HepG2 (cell line): ENCODE measurements around the gene HSF4. TPM values are rescaled to one million over a fixed set of nuclear protein-coding genes. Genes with fewer than 3 reads are reported as not detected.

Experiments used
- ARID2 ChIP-seq: sonication (generic); formaldehyde crosslinking; IDR thresholded peaks from 2 replicates; pipeline ENCODE4 v1.8.1; 2022; ENCODE audit warnings: mild to moderate bottlenecking, missing genetic modification reagents, borderline replicate concordance
- DMAP1 ChIP-seq: IDR thresholded peaks from 2 replicates; pipeline ENCODE4 v1.6.1; 2016
- FOXA1 ChIP-seq, 2 experiments: fragments of 450-650 bp in 1 of 2; sonication (generic) in 1 of 2; formaldehyde crosslinking in 1 of 2; IDR thresholded peaks; 2 replicates each; pipeline versions ENCODE4 v1.4.0 to v1.6.1; 2016 to 2020; ENCODE audit warnings: missing genetic modification reagents in 1 of 2
- LCORL ChIP-seq, 2 experiments: fragments of 450-650 bp in 1 of 2; sonication (generic) in 1 of 2; formaldehyde crosslinking in 1 of 2; IDR thresholded peaks; 2 replicates each; pipeline versions ENCODE4 v1.5.0 to v1.6.1; 2017 to 2020; ENCODE audit warnings: antibody characterized with exemption in 1 of 2, missing genetic modification reagents in 1 of 2
- NR2F1 ChIP-seq, 2 experiments: fragments of 450-650 bp in 1 of 2; formaldehyde crosslinking in 1 of 2; IDR thresholded peaks; 2 replicates each; pipeline versions ENCODE4 v1.5.0 to v1.6.1; 2016 to 2020; ENCODE audit warnings: mild to moderate bottlenecking in 1 of 2, missing compliant biosample characterization in 1 of 2, missing genetic modification reagents in 1 of 2, moderate library complexity in 1 of 2
- SUZ12 ChIP-seq: fragments of 150-350 bp; IDR thresholded peaks from 2 replicates; pipeline ENCODE4 v1.6.1; 2014; ENCODE audit warnings: low read depth, low read length
- TEAD2 ChIP-seq: sonication (generic); formaldehyde crosslinking; IDR thresholded peaks from 2 replicates; pipeline ENCODE4 v1.9.0; 2021; ENCODE audit warnings: missing genetic modification reagents
- ZMYM2 ChIP-seq: sonication (generic); formaldehyde crosslinking; IDR thresholded peaks from 2 replicates; pipeline ENCODE4 v1.8.0; 2022; ENCODE audit warnings: mild to moderate bottlenecking, missing genetic modification reagents
- ZNF207 ChIP-seq: fragments of 450-650 bp; IDR thresholded peaks from 2 replicates; pipeline ENCODE4 v1.6.1; 2016; ENCODE audit warnings: antibody characterized with exemption, borderline replicate concordance
- ZNF235 ChIP-seq: sonication (generic); formaldehyde crosslinking; IDR thresholded peaks from 2 replicates; pipeline ENCODE4 v1.8.1; 2023; ENCODE audit warnings: mild to moderate bottlenecking, missing genetic modification reagents, borderline replicate concordance
- polyA plus RNA-seq, 8 experiments: library from polyadenylated mRNA; depleted of rRNA in 3 of 8; stranded (reverse) in 7 of 8; unstranded in 1 of 8; fragments of >200 nt; fragmentation: Illumina TruSeq in 4 of 8; extraction: Trizol in 4 of 8; gene quantifications; 2 replicates each; pipeline versions ENCODE4 v1.2.1 to v1.2.3, GENCODE V29; 2011 to 2016; ENCODE audit warnings: low read depth in 4 of 8, missing spikeins in 1 of 8, mixed read lengths in 1 of 8; ENCODE audit not compliant: insufficient read depth in 1 of 8
- total RNA-seq, 5 experiments: library from RNA; depleted of rRNA; stranded (reverse); fragments of >200 nt; fragmentation: Illumina TruSeq; extraction: Trizol; gene quantifications; 2 replicates each; pipeline ENCODE4 v1.2.3, GENCODE V29; 2016; ENCODE audit warnings: low read depth in 1 of 5
- TF ChIP-seq, protein P1 (sequence below): sonication (generic); formaldehyde crosslinking; IDR thresholded peaks from one replicate; pipeline ENCODE4 v1.5.1; 2020; ENCODE audit warnings: mild to moderate bottlenecking, missing genetic modification reagents; ENCODE audit errors: not compliant biosample characterization
- TF ChIP-seq, protein P2 (sequence below): sonication (generic); formaldehyde crosslinking; IDR thresholded peaks from 2 replicates; pipeline ENCODE4 v1.4.0; 2020; ENCODE audit warnings: missing genetic modification reagents, low read depth, mild to moderate bottlenecking, borderline replicate concordance
- TF ChIP-seq, protein P3 (sequence below): IDR thresholded peaks from 2 replicates; pipeline ENCODE4 v1.6.1; 2016; ENCODE audit warnings: missing compliant biosample characterization, missing genetic modification reagents, borderline replicate concordance
- TF ChIP-seq, protein P4 (sequence below): sonication (generic); formaldehyde crosslinking; IDR thresholded peaks from 2 replicates; pipeline ENCODE4 v1.4.0; 2020; ENCODE audit warnings: missing genetic modification reagents, mild to moderate bottlenecking, borderline replicate concordance

HSF4 gene
- total and polyA plus RNA-seq, 2 of the 13 experiments (the other 11 are each of a cell fraction or from before 2014, with no cell fraction given) = 3.5 to 16.9 TPM

DNA sequence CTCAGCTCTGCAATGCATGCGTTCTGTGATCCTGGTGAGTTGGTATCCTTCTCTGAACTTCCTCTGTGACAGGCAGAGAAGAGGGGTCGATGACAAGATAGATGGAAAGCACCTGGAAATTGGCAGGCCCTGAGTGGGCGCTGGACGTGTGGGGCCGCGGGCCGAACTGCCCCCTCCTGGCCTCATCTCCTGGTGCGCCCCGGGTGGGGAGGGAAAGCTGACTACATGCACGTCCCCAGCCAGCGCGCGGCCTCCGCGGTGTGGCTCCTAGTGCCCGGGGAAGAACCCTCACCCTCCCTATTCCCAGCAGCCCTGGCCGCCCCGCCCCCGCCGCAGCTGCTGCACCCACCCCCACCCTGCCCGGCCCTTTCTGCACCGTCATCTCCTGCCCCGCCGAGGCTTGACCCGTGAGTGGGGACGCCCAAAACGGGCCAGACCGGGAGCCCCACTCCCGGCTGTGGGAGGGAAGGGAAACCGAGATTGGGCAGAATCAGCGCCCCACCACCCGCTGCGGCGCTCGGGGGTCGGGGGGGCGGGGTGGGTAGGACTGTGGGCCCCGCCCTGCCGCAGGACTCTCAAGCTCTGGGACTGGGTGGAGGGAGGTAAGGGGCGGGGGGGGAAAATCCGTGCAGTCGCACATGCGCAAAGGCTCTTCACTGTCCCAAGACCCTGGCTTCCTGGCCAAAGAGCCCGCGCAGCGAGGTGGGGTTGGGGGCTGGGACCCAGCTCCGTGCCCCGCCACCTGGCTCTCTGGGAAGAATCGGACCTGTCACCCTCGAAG lies 5.8 kb downstream of the HSF4 start, which contains the start of gene NOL3 (continued):
- TF ChIP-seq, protein P1, sequence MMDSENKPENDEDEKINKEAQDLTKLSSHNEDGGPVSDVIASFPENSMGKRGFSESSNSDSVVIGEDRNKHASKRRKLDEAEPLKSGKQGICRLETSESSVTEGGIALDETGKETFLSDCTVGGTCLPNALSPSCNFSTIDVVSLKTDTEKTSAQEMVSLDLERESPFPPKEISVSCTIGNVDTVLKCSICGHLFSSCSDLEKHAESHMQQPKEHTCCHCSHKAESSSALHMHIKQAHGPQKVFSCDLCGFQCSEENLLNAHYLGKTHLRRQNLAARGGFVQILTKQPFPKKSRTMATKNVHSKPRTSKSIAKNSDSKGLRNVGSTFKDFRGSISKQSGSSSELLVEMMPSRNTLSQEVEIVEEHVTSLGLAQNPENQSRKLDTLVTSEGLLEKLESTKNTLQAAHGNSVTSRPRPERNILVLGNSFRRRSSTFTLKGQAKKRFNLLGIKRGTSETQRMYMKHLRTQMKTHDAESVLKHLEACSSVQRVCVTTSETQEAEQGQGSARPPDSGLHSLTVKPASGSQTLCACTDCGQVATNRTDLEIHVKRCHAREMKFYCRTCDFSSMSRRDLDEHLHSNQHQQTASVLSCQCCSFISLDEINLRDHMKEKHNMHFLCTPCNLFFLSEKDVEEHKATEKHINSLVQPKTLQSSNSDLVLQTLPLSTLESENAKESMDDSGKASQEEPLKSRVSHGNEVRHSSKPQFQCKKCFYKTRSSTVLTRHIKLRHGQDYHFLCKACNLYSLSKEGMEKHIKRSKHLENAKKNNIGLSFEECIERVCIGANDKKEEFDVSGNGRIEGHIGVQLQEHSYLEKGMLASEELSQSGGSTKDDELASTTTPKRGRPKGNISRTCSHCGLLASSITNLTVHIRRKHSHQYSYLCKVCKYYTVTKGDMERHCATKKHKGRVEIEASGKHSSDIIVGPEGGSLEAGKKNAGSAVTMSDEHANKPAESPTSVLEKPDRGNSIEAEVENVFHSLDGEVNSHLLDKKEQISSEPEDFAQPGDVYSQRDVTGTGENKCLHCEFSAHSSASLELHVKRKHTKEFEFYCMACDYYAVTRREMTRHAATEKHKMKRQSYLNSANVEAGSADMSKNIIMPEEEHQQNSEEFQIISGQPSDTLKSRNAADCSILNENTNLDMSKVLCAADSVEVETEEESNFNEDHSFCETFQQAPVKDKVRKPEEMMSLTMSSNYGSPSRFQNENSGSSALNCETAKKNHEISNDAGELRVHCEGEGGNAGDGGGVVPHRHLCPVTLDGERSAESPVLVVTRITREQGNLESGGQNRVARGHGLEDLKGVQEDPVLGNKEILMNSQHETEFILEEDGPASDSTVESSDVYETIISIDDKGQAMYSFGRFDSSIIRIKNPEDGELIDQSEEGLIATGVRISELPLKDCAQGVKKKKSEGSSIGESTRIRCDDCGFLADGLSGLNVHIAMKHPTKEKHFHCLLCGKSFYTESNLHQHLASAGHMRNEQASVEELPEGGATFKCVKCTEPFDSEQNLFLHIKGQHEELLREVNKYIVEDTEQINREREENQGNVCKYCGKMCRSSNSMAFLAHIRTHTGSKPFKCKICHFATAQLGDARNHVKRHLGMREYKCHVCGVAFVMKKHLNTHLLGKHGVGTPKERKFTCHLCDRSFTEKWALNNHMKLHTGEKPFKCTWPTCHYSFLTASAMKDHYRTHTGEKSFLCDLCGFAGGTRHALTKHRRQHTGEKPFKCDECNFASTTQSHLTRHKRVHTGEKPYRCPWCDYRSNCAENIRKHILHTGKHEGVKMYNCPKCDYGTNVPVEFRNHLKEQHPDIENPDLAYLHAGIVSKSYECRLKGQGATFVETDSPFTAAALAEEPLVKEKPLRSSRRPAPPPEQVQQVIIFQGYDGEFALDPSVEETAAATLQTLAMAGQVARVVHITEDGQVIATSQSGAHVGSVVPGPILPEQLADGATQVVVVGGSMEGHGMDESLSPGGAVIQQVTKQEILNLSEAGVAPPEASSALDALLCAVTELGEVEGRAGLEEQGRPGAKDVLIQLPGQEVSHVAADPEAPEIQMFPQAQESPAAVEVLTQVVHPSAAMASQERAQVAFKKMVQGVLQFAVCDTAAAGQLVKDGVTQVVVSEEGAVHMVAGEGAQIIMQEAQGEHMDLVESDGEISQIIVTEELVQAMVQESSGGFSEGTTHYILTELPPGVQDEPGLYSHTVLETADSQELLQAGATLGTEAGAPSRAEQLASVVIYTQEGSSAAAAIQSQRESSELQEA = peak; percentile 79
- TF ChIP-seq DMAP1 (CRISPR knock-in tag) (peak; percentile 78), ARID2 (CRISPR knock-in tag) (0 out of 2 replicates have a peak, but pooled peaks have one; percentile 30), ZMYM2 (CRISPR knock-in tag) (no peak), LCORL (IDR thresholded peaks at IDR 0.05) (0 out of 2 replicates have a peak, but pooled peaks have one; percentile 16), LCORL (CRISPR knock-in tag; IDR thresholded peaks at IDR 0.05) (peak; percentile 71), ZNF207 (no peak), NR2F1 (CRISPR knock-in tag; IDR thresholded peaks at IDR 0.05) (no peak), FOXA1 (IDR thresholded peaks at IDR 0.05) (no peak), FOXA1 (CRISPR knock-in tag; IDR thresholded peaks at IDR 0.05) (no peak), ZNF235 (CRISPR knock-in tag) (0 out of 2 replicates have a peak, but pooled peaks have one; percentile 12), SUZ12 (no peak), TEAD2 (no peak)
- TF ChIP-seq, protein P2, sequence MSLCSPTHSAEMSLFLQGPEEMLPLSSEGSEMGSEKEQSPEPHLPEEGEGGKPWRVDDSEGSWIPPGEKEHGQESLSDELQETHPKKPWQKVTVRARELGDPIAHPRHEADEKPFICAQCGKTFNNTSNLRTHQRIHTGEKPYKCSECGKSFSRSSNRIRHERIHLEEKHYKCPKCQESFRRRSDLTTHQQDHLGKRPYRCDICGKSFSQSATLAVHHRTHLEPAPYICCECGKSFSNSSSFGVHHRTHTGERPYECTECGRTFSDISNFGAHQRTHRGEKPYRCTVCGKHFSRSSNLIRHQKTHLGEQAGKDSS (CRISPR knock-in tag) = 0 out of 2 replicates have a peak, but pooled peaks have one; percentile 12
- TF ChIP-seq, protein P3, sequence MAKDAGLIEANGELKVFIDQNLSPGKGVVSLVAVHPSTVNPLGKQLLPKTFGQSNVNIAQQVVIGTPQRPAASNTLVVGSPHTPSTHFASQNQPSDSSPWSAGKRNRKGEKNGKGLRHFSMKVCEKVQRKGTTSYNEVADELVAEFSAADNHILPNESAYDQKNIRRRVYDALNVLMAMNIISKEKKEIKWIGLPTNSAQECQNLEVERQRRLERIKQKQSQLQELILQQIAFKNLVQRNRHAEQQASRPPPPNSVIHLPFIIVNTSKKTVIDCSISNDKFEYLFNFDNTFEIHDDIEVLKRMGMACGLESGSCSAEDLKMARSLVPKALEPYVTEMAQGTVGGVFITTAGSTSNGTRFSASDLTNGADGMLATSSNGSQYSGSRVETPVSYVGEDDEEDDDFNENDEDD (CRISPR knock-in tag) = peak; percentile 61; the same call in 1 of the 2 replicates
- TF ChIP-seq, protein P4, sequence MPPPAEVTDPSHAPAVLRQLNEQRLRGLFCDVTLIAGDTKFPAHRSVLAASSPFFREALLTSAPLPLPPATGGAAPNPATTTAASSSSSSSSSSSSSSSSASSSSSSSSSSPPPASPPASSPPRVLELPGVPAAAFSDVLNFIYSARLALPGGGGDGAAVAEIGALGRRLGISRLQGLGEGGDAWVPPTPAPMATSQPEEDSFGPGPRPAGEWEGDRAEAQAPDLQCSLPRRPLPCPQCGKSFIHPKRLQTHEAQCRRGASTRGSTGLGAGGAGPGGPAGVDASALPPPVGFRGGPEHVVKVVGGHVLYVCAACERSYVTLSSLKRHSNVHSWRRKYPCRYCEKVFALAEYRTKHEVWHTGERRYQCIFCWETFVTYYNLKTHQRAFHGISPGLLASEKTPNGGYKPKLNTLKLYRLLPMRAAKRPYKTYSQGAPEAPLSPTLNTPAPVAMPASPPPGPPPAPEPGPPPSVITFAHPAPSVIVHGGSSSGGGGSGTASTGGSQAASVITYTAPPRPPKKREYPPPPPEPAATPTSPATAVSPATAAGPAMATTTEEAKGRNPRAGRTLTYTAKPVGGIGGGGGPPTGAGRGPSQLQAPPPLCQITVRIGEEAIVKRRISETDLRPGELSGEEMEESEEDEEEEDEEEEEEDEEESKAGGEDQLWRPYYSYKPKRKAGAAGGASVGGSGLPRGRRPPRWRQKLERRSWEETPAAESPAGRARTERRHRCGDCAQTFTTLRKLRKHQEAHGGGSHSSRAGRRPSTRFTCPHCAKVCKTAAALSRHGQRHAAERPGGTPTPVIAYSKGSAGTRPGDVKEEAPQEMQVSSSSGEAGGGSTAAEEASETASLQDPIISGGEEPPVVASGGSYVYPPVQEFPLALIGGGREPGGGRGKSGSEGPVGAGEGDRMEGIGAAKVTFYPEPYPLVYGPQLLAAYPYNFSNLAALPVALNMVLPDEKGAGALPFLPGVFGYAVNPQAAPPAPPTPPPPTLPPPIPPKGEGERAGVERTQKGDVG = no peak
